HEK293T (cell line): ENCODE results near the gene RALB.

Experiments
- CTCF ChIA-PET: fragments of 350-600 bp; formaldehyde crosslinking; extraction: SDS; loops from one replicate; lab custom pipeline; 2021; ENCODE audit warnings: antibody characterized with exemption, inconsistent platforms; lab: Yijun Ruan, JAX
- POLR2A ChIA-PET: fragments of 350-600 bp; formaldehyde crosslinking; extraction: SDS; loops from one replicate; lab custom pipeline; 2020; ENCODE audit warnings: antibody characterized with exemption, inconsistent platforms; lab: Yijun Ruan, JAX
- DNase-seq: peaks from one replicate; pipeline ENCODE4 v3.0.0; 2012; ENCODE audit warnings: mixed read lengths; ENCODE audit errors: extremely low spot score
- ARNT ChIP-seq: fragments of 450-650 bp; IDR thresholded peaks from 2 replicates; pipeline ENCODE4 v1.6.1; 2017; ENCODE audit warnings: mild to moderate bottlenecking
- FOXK2 ChIP-seq: fragments of 450-650 bp; IDR thresholded peaks from 2 replicates; pipeline ENCODE4 v1.6.1; 2016; ENCODE audit warnings: mild to moderate bottlenecking

The RALB gene

GRCh38 chr2:120343433-120344105 is 90.9 kb downstream of the RALB start:
- TF ChIP-seq FOXK2 (no peak), ARNT (no peak)
- CTCF ChIA-PET: interaction anchor here (0.6 to 1.8 kb wide), 9 partner anchors 32 to 339 kb away, joined by 3 to 14 read pairs (median 3); no protein-coding TSS in a partner anchor

More at GRCh38 chr2:120343433-120344105, 90.9 kb downstream of the RALB start:
- peak; percentile 79 for DNase-seq
- POLR2A ChIA-PET: interaction anchor here (0.9 kb wide), 2 partner anchors 9 to 336 kb away, joined by 3 read pairs; no protein-coding TSS in a partner anchor
